DMS79 (cell line): ENCODE results near the gene UBR4.
"Not testable (repeated sequence)": the region's sequence is repeated elsewhere in the genome, so short reads cannot be mapped to it uniquely, and the experiment has no call there.

Source experiments
- DNase-seq: peaks from one replicate; lab custom pipeline; 2025; lab: John Stamatoyannopoulos, UW

UBR4 gene

GRCh38 chr1:19190468-19190867 lies 19.6 kb downstream of the UBR4 start:
- DNase-seq: no peak

DNA sequence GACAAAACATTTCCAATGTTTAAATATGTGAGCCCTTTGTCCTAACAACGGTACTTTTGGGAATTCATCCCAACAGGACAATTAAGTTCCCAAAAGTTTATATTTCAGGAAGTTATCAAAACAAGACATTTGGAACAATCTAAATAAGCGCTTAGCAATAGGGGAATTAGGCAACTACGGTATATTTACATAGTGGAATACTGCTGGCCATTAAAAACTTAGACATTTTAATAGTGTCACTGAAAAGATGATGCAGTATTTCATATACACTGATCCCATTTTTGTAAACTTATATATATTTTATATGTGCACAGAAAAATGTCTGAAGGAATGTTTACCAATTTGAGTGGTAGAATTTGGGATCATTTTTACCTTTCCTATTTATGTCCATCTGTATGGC lies 20.8 kb downstream of the UBR4 start:
- DNase-seq: no peak

DNA sequence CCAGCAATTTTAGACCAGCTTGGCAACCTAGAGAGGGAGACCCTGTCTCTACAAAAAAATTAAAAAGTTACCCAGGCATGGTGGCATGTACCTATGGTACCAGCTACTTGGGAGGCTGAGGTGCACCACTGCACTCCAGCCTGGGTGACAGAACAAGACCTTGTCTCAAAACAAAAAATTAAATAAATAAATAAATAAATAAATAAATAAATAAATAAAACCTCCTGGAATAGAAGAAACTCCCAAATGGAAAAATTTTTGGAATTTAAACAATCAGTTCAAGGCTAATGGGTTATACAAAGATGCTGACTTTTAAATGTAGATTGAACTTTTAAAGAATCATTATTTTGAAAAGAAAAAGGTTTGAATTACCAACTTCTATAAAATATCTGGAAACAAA lies 22.2 kb downstream of the UBR4 start:
- no peak for DNase-seq

DNA sequence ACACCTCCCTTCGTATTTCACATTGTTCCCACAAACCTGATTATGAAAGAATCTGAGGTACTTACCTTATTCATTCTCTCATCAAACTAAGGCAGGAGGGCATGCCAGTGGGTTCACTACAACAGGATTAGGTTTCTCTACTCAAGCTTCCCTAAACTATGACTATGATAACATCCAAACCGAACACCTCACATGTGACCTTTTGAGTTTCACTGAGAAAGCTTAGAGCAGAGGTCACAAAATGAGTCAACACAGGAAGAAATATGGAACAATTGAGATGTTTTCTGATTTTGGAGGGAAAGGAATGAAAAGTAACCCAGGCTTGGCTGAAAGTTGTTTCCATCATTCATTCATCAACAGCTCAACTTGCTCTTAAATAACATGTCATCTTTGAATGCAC lies 24.1 kb downstream of the UBR4 start:
- no peak for DNase-seq

GRCh38 chr1:19182223-19182622 lies 27.8 kb downstream of the UBR4 start:
- no peak for DNase-seq

DNA sequence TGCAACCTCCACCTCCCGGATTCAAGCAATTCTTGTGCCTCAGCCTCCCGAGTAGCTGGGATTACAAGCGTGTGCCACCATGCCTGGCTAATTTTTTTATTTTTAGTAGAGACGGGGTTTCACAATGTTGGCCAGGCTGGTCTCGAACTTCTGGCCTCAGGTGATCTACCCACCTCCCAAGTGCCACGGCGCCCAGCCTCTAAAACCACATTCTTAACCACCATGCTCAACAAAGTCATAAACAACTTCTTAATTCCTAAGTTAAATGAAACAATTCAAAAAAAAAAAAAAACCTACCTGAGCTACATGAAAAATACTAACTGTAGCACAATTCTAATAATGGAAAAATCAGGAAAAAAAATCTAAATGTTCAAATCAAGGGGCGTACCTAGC lies 29.8 kb downstream of the UBR4 start:
- DNase-seq: not testable (repeated sequence)

- DNase-seq: no peak
Observed at GRCh38 chr1:19179597-19180264, 30.3 kb downstream of the UBR4 start.

- no peak for DNase-seq
Observed at GRCh38 chr1:19178734-19179398, 31.2 kb downstream of the UBR4 start.

DNA sequence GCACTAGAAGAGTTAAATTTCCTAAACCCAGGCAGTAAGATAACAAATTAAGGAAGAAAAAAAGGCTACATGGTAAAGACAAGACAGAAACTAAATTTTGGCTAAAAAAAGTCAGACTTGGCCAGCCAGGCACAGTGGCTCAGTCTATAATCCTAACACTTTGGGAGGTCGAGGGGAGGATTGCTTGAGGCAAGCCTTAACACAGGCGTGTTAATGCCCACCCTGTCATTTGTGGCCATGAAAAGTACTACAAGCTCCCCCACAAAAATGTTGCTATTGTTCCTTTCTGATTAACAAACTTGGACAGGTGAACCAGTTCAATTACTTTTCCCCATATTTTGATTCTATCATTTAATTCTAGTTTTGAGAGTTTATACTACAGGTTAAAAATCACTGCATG lies 32.3 kb downstream of the UBR4 start:
- no peak for DNase-seq

DNA sequence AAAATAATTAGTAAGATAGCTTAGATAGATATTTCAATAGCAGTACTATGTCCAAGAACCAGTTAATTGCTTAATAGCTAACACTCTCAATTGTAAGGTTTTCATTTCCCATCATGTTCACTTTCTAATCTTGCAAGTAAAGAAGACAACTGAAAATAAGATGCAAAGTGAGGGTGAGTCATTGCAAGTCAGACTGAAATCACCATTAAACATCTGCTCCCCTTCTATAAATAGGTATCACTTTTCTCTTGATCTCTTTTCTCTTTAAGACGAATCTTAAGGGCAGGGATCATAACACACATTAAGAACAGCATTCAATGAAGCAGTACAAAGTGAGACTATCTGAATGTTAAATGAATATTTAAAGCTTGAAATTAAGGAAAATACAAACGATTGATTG lies 40.4 kb downstream of the UBR4 start:
- DNase-seq: no peak

DNA sequence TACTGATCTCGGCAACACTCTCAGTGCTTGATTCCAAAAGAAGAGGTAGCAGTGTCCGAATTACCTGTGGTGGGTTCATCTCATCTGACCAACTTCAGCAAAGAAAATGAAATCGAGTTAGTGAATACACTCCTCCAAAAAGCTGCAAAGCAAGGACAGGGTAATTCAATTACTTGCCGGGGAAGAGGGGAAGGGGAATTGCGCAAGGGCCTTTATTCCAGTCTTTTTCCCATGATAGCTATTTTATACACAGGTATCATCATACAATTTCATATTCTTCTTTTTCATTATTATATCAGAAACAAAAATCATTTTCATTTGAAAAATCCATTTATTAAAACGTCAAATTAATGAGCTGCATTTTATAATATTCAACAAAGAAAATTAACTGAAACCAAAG lies 42.9 kb downstream of the UBR4 start:
- DNase-seq: no peak

DNA sequence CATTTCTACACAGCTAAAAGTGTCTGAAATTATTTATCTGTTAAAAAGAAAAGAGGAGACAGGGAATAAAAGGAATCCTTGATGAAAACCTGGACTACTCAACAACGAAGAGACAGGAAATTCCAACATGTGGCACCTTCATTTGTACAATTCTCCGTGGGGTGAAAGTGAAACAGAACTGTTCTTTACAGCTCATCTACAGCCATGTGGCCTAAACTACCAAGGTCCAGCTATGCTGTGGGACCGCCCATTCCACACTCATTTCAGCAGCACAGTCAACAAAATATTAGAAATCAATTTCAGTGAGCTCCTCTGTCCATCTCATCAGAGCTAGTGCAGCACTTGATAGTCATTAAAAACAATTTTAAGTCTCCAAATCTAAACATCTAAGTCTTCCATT lies 44.0 kb downstream of the UBR4 start:
- DNase-seq: no peak

- no peak for DNase-seq
Observed at GRCh38 chr1:19165501-19165900, 44.6 kb downstream of the UBR4 start.

GRCh38 chr1:19164274-19165015 lies 45.6 kb downstream of the UBR4 start:
- no peak for DNase-seq

DNA sequence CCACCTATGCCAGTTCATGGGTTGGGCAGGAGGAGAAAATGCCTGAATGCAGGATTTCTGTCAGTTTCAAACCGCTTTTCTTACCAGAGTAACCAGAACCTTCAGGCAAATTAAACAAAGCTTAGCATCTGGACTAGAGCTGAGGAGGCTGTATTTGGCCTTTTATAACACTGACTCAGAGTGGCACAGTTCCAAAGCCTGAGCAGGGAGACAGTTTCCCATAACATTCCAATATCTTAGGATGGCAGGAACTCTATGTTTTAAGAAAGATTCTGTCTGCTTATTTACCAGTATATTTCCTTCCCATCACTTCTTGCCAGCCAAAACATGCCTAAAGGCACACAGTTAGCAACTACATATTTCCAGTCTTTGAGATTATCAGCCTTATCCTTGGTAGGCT lies 46.8 kb downstream of the UBR4 start:
- DNase-seq: no peak

GRCh38 chr1:19160831-19161230 lies 49.2 kb downstream of the UBR4 start:
- DNase-seq: no peak

DNA sequence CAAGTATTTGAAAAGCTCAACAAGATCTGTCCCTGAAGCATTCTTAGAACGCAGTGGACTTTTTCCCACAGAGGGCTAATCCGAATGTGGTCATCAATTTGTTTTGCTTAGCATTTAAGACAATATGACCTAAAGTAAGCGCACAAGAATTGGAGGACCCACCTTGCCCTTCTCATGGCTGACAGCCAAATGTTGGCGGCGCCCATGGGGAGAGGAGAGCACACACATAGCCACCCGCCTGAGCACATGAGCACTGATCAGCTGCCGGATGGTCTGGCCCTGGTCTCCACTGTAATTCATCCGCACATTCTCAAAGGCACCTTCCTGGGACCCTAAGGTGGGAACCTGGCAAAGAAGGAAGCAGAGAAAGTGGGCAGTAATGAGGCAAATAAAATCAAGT lies 52.4 kb downstream of the UBR4 start:
- DNase-seq: no peak

GRCh38 chr1:19156676-19157075 lies 53.4 kb downstream of the UBR4 start:
- DNase-seq: no peak

DNA sequence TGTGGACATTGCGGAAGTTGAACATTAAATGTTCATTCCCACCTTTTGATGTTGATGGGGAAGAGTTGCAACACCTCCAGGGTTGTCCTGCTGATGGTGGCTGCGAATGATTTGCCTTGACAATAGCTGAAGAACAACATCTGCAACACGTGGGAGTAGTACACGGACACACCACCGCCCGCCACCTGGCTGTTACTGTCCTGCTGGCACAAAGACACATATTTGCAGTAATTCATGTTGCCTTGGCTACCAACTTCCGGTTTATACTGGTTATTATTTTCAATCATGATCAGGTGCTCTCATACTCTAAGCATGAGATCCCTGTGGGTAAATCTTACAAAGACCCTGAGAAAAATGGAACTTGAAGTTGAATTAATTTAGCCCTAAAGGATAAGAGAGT lies 55.2 kb downstream of the UBR4 start:
- no peak for DNase-seq

- DNase-seq: no peak
Observed at GRCh38 chr1:19153169-19153568, 56.9 kb downstream of the UBR4 start.

- DNase-seq: no peak
Observed at GRCh38 chr1:19151537-19151936, 58.5 kb downstream of the UBR4 start.

GRCh38 chr1:19149736-19150135 lies 60.3 kb downstream of the UBR4 start:
- no peak for DNase-seq

DNA sequence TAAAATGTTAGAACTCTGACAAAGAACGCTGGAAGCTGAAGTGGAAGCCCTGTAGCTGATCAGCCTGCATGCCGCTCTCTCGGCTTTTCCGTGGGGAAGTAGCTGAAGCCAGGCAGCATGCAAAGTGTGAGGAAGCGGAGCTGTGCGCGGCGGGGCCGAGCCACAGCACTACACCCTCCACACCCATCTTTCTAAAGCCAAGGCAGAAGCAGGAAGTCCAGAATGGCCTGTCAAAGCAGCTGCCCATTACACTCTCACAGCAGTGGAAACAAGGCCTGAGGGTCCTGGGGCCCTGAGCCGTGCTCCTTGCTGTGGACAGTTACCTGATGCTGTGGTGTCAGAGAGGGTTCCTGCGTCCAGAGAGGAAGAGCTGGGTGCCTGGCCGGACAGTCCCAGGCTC lies 69.6 kb downstream of the UBR4 start:
- DNase-seq: no peak
